IMR-90 (cell line): Measurements from ENCODE around the gene TRPM1. TPM values are rescaled to one million over a fixed set of nuclear protein-coding genes. Genes with fewer than 3 reads are reported as not detected.

Experiments
- ATAC-seq: fragments of 200-7000 bp; cut with Tn5 transposase; 2 replicates; pipeline ENCODE4 v1.9.1; 2020; ENCODE audit warnings: low read depth, mild to moderate bottlenecking, moderate library complexity
- BruUV-seq: library from RNA; stranded (reverse); fragments of 400-500 nt; replicated peaks from 2 replicates; lab custom pipeline; 2021; lab: Mats Ljungman, UMichigan
- CTCF ChIA-PET: fragments of 300-600 bp; formaldehyde crosslinking; extraction: SDS; loops from one replicate; lab custom pipeline; 2021; ENCODE audit warnings: antibody characterized with exemption; lab: Yijun Ruan, JAX
- POLR2A ChIA-PET: fragments of 300-600 bp; sonication (Branson Sonifier 250); formaldehyde crosslinking; loops from one replicate; lab custom pipeline; 2022; ENCODE audit warnings: antibody characterized with exemption; ENCODE audit not compliant: unreplicated experiment; lab: Charles Lee
- DNase-seq: peaks from one replicate; pipeline ENCODE4 v3.0.0; 2013
- H2AFZ ChIP-seq: replicated peaks from 2 replicates; pipeline ENCODE3; 2013; ENCODE audit warnings: low read length, mild to moderate bottlenecking; ENCODE audit not compliant: poor library complexity
- H2AK5ac ChIP-seq: 2 replicates; pipeline ENCODE4 v1.6.1; 2013; ENCODE audit warnings: low read depth, low read length, inconsistent platforms
- H2AK9ac ChIP-seq: replicated peaks from 2 replicates; pipeline ENCODE3; 2013; ENCODE audit warnings: mild to moderate bottlenecking, low read depth, low read length, moderate library complexity; ENCODE audit not compliant: poor library complexity
- H2BK120ac ChIP-seq: 2 replicates; pipeline ENCODE4 v1.6.1; 2013; ENCODE audit warnings: low read depth, low read length, inconsistent platforms
- H2BK15ac ChIP-seq: 3 replicates; pipeline ENCODE4 v1.6.1; 2013; ENCODE audit warnings: low read depth, low read length, inconsistent platforms
- H2BK20ac ChIP-seq: 2 replicates; pipeline ENCODE4 v1.6.1; 2013; ENCODE audit warnings: low read depth, mild to moderate bottlenecking, inconsistent platforms, low read length, moderate library complexity
- H2BK5ac ChIP-seq: 2 replicates; pipeline ENCODE4 v1.6.1; 2013; ENCODE audit warnings: mild to moderate bottlenecking, low read depth, low read length, inconsistent platforms; ENCODE audit not compliant: poor library complexity, severe bottlenecking
- H3K14ac ChIP-seq: replicated peaks from 2 replicates; pipeline ENCODE4 v1.6.1; 2013; ENCODE audit warnings: low read depth, low read length, inconsistent platforms
- H3K18ac ChIP-seq: 2 replicates; pipeline ENCODE4 v1.6.1; 2013; ENCODE audit warnings: low read depth, low read length, control low read depth
- H3K23ac ChIP-seq: 2 replicates; pipeline ENCODE4 v1.6.1; 2013; ENCODE audit warnings: low read depth, low read length, inconsistent platforms
- H3K27ac ChIP-seq: 2 replicates; pipeline ENCODE4 v1.5.1; 2013; ENCODE audit warnings: mild to moderate bottlenecking, control low read depth, low read length; ENCODE audit not compliant: insufficient read depth
- H3K27me3 ChIP-seq: 2 replicates; pipeline ENCODE4 v1.6.1; 2013; ENCODE audit warnings: low read length; ENCODE audit not compliant: control insufficient read depth, insufficient read depth
- H3K36me3 ChIP-seq: 2 replicates; pipeline ENCODE4 v1.6.1; 2013; ENCODE audit warnings: low read length, mixed read lengths; ENCODE audit not compliant: control insufficient read depth, insufficient read depth
- H3K4ac ChIP-seq: 2 replicates; pipeline ENCODE4 v1.6.1; 2013; ENCODE audit warnings: low read depth, low read length, inconsistent platforms
- H3K4me1 ChIP-seq: 2 replicates; pipeline ENCODE4 v1.6.1; 2013; ENCODE audit warnings: low read length, mixed read lengths; ENCODE audit not compliant: control insufficient read depth, insufficient read depth
- H3K4me2 ChIP-seq: 2 replicates; pipeline ENCODE4 v1.6.1; 2013; ENCODE audit warnings: low read depth, mild to moderate bottlenecking, control low read depth, low read length, moderate library complexity
- H3K4me3 ChIP-seq: 2 replicates; pipeline ENCODE4 v1.5.1; 2013; ENCODE audit warnings: low read depth, mild to moderate bottlenecking, control low read depth, low read length, moderate library complexity; ENCODE audit not compliant: insufficient read depth
- H3K56ac ChIP-seq: 2 replicates; pipeline ENCODE4 v1.6.1; 2013; ENCODE audit warnings: low read length, inconsistent platforms; ENCODE audit not compliant: insufficient read depth; ENCODE audit errors: extremely low read depth
- H3K79me1 ChIP-seq, 2 experiments: 2 replicates each; pipeline ENCODE4 v1.6.1; 2013; ENCODE audit warnings: low read length in 2 of 2, inconsistent platforms in 1 of 2, low read depth in 1 of 2
- H3K9ac ChIP-seq: 2 replicates; pipeline ENCODE4 v1.6.1; 2013; ENCODE audit warnings: low read depth, low read length, control low read depth
- H3K9me1 ChIP-seq: 2 replicates; pipeline ENCODE4 v1.6.1; 2013; ENCODE audit warnings: low read length, inconsistent platforms; ENCODE audit not compliant: insufficient read depth
- H3K9me3 ChIP-seq: 2 replicates; pipeline ENCODE4 v1.6.1; 2013; ENCODE audit warnings: low read length; ENCODE audit not compliant: control insufficient read depth, insufficient read depth
- H4K20me1 ChIP-seq: 2 replicates; pipeline ENCODE4 v1.6.1; 2013; ENCODE audit warnings: low read length, inconsistent platforms; ENCODE audit not compliant: insufficient read depth
- H4K5ac ChIP-seq: 2 replicates; pipeline ENCODE4 v1.6.1; 2013; ENCODE audit warnings: mild to moderate bottlenecking, low read depth, low read length, control low read depth
- H4K8ac ChIP-seq, 2 experiments: 2 replicates each; pipeline ENCODE4 v1.6.1; 2013; ENCODE audit warnings: low read depth in 2 of 2, low read length in 2 of 2, control low read depth in 1 of 2, inconsistent platforms in 1 of 2
- H4K91ac ChIP-seq: 2 replicates; pipeline ENCODE4 v1.6.1; 2013; ENCODE audit warnings: low read depth, low read length, inconsistent platforms; ENCODE audit not compliant: insufficient read depth
- CEBPB ChIP-seq: IDR thresholded peaks from 2 replicates; pipeline ENCODE4 v1.6.1; 2012; ENCODE audit warnings: low read depth, low read length, improper control_type of control experiment
- POLR2A ChIP-seq: IDR thresholded peaks from 2 replicates; pipeline ENCODE4 v1.6.1; 2012; ENCODE audit warnings: mild to moderate bottlenecking, low read depth, low read length
- WGBS, 2 experiments: methylation state at CpG; one replicate each; pipeline versions ENCODE4 v1.1.5 to v1.1.7; 2013; ENCODE audit warnings: missing lambda C conversion rate in 2 of 2; ENCODE audit not compliant: insufficient read length in 1 of 2; ENCODE audit errors: extremely low coverage in 2 of 2; 5-methylcytosine and 5-hydroxymethylcytosine counted together
- dilution Hi-C: fragments of 300-500 bp; cut with HindIII; formaldehyde crosslinking; loops from one replicate; pipeline ENCODE4 v1.14.3; 2018; ENCODE audit warnings: low sequenced_read_pairs; ENCODE audit not compliant: unreplicated experiment
- in situ Hi-C: fragments of 300-500 bp; cut with MboI; formaldehyde crosslinking; loops from 3 replicates; pipeline ENCODE4 v1.14.3; 2019; ENCODE audit warnings: low sequenced_read_pairs, inconsistent platforms, mixed read lengths
- intact Hi-C: fragments of 100-400 bp; cut with micrococcal nuclease; formaldehyde crosslinking; loops from 2 replicates; pipeline ENCODE4 v1.10.0; 2022
- polyA plus RNA-seq, 3 experiments: library from polyadenylated mRNA; depleted of rRNA; stranded (reverse); fragments of >200 nt; gene quantifications; 2 replicates each; pipeline ENCODE4 v1.2.3, GENCODE V29; 2012; ENCODE audit warnings: low replicate concordance in 1 of 3
- total RNA-seq: library from RNA; depleted of rRNA; stranded (reverse); fragments of >200 nt; gene quantifications from 2 replicates; pipeline ENCODE4 v1.2.3, GENCODE V29; 2012

The TRPM1 gene
- total and polyA plus RNA-seq, 2 of the 4 experiments (the other 2 are of a cell fraction) = not detected

- H2BK20ac ChIP-seq = 0 out of 2 replicates have a peak overlapping the region, but pooled peaks have one; percentile 21
- no peak overlapping the region for H3K9ac ChIP-seq
These were observed 67.4 kb downstream of the TRPM1 start for GRCh38 chr15:31034152-31034551.

More at GRCh38 chr15:31034152-31034551, 67.4 kb downstream of the TRPM1 start:
- in situ Hi-C loops (no loop called here), intact Hi-C loops (no loop called here), dilution Hi-C loops (no loop called here)
- no peak overlapping the region for H4K91ac ChIP-seq
- no peak overlapping the region for H3K14ac ChIP-seq
- H2AFZ ChIP-seq = peak overlapping the region; percentile 25
- no peak overlapping the region for H3K4me2 ChIP-seq
- no peak overlapping the region for H3K18ac ChIP-seq
- DNase-seq = peak; percentile 48
- H4K20me1 ChIP-seq = no peaks in the 10 kb centered on the region
- H3K23ac ChIP-seq = no peak overlapping the region
- H3K27me3 ChIP-seq = no peaks in the 10 kb centered on the region
- no peak overlapping the region for H2AK5ac ChIP-seq
- WGBS, 2 experiments = no CpG with 5 or more reads among the region's 4 CpGs
- ATAC-seq = no peak
- peak overlapping the region; percentile 36 for H2BK120ac ChIP-seq
- ChIA-PET CTCF (no interaction called here), POLR2A (no interaction called here)
- TF ChIP-seq POLR2A = no peak
- peak; percentile 70 for TF ChIP-seq CEBPB
- peaks cover 7% of the 10 kb centered on the region; the same call in 1 of the 2 replicates for H3K9me1 ChIP-seq
- H2BK15ac ChIP-seq = no peak overlapping the region
- 0 out of 2 replicates have a peak, but pooled peaks cover 1% of the 10 kb centered on the region for H3K9me3 ChIP-seq
- H3K79me1 ChIP-seq = no peaks in the 10 kb centered on the region
- H2BK5ac ChIP-seq = no peak overlapping the region
- H3K27ac ChIP-seq = no peak overlapping the region
- H3K4ac ChIP-seq = no peak overlapping the region
- no peak overlapping the region for H3K56ac ChIP-seq
- peaks cover 15% of the 10 kb centered on the region for H3K4me1 ChIP-seq
- H4K5ac ChIP-seq = no peak overlapping the region
- no peak overlapping the region for H3K4me3 ChIP-seq
- H3K36me3 ChIP-seq = no peaks in the 10 kb centered on the region
- no TSS peak for BruUV-seq
- no peak overlapping the region for H4K8ac ChIP-seq
- H2AK9ac ChIP-seq = no peak overlapping the region
